Measurements from ENCODE around the gene SYT14. TPM values are rescaled to one million over a fixed set of nuclear protein-coding genes. Genes with fewer than 3 reads are reported as not detected.

The SYT14 gene
- polyA plus RNA-seq, 3 donors = not detected

GRCh38 chr1:209959623-209960022, 21.6 kb downstream of the SYT14 start:
- Mint-ChIP-seq H3K27me3 (ENCODE audit: low read depth in 3 of 3) (peaks cover 0 to 5% (median 3%) of the 10 kb centered on the region in 3 donors), H3K27ac (no peak overlapping the region), H3K9me3 (peaks cover 0 to 6% (median 5%) of the 10 kb centered on the region in 7 donors), H3K4me3 (no peak overlapping the region), H3K4me1 (no peaks in the 10 kb centered on the region), H3K36me3 (no peaks in the 10 kb centered on the region)
- Histone ChIP-seq H3K4me1 (ENCODE audit: control insufficient read depth in 1 of 2, insufficient read depth in 2 of 2, low read length in 2 of 2) (no peaks in the 10 kb centered on the region), H2AFZ (ENCODE audit: insufficient read depth, low read depth, low read length, poor library complexity, severe bottlenecking) (no peak overlapping the region), H4K20me1 (ENCODE audit: insufficient read depth, low read length) (no peaks in the 10 kb centered on the region), H3K27ac (ENCODE audit: low read depth in 1 of 2, low read length in 2 of 2) (no peak overlapping the region), H3K27me3 (ENCODE audit: control insufficient read depth in 2 of 2, insufficient read depth in 2 of 2, low read length in 2 of 2) (no peaks in the 10 kb centered on the region), H3K4me3 (replicated peaks in 1 of 3; ENCODE audit: low read depth in 2 of 3, low read length in 3 of 3) (no peak overlapping the region), H3K79me2 (ENCODE audit: insufficient read depth, low read length) (no peaks in the 10 kb centered on the region), H3K4me2 (replicated peaks; ENCODE audit: extremely low read depth, low read length, poor library complexity, severe bottlenecking) (no peak overlapping the region), H3K36me3 (replicated peaks in 1 of 2; ENCODE audit: control insufficient read depth in 1 of 2, insufficient read depth in 2 of 2, low read length in 2 of 2) (no peaks in the 10 kb centered on the region), H3K9ac (ENCODE audit: insufficient read depth, low read length, poor library complexity, severe bottlenecking) (no peak overlapping the region), H3K9me3 (replicated peaks in 1 of 2; ENCODE audit: control insufficient read depth in 1 of 2, insufficient read depth in 1 of 2, low read length in 2 of 2) (no peaks in the 10 kb centered on the region)
- TF ChIP-seq CTCF (IDR thresholded peaks at IDR 0.05) = no peak
- intact Hi-C loops (cut with micrococcal nuclease) = no loop called here
- DNase-seq = no peak
- no CpG with 5 or more reads among the region's 2 CpGs for WGBS (ENCODE audit: insufficient coverage)

GRCh38 chr1:209960926-209961325, 22.9 kb downstream of the SYT14 start:
- Mint-ChIP-seq H3K36me3 (no peaks in the 10 kb centered on the region), H3K27me3 (ENCODE audit: low read depth in 3 of 3) (peaks cover 0 to 5% (median 3%) of the 10 kb centered on the region in 3 donors), H3K9me3 (peaks cover 0 to 7% (median 0%) of the 10 kb centered on the region in 7 donors), H3K4me3 (no peak overlapping the region), H3K27ac (no peak overlapping the region), H3K4me1 (no peaks in the 10 kb centered on the region)
- intact Hi-C loops (cut with micrococcal nuclease) = no loop called here
- Histone ChIP-seq H4K20me1 (ENCODE audit: insufficient read depth, low read length) (no peaks in the 10 kb centered on the region), H3K4me3 (replicated peaks in 1 of 3; ENCODE audit: low read depth in 2 of 3, low read length in 3 of 3) (no peak overlapping the region), H3K9me3 (replicated peaks in 1 of 2; ENCODE audit: control insufficient read depth in 1 of 2, insufficient read depth in 1 of 2, low read length in 2 of 2) (no peaks in the 10 kb centered on the region), H3K79me2 (ENCODE audit: insufficient read depth, low read length) (no peaks in the 10 kb centered on the region), H3K4me2 (replicated peaks; ENCODE audit: extremely low read depth, low read length, poor library complexity, severe bottlenecking) (no peak overlapping the region), H2AFZ (ENCODE audit: insufficient read depth, low read depth, low read length, poor library complexity, severe bottlenecking) (no peak overlapping the region), H3K36me3 (replicated peaks in 1 of 2; ENCODE audit: control insufficient read depth in 1 of 2, insufficient read depth in 2 of 2, low read length in 2 of 2) (no peaks in the 10 kb centered on the region), H3K27me3 (ENCODE audit: control insufficient read depth in 2 of 2, insufficient read depth in 2 of 2, low read length in 2 of 2) (no peaks in the 10 kb centered on the region), H3K4me1 (ENCODE audit: control insufficient read depth in 1 of 2, insufficient read depth in 2 of 2, low read length in 2 of 2) (no peaks in the 10 kb centered on the region), H3K27ac (ENCODE audit: low read depth in 1 of 2, low read length in 2 of 2) (no peak overlapping the region), H3K9ac (ENCODE audit: insufficient read depth, low read length, poor library complexity, severe bottlenecking) (no peak overlapping the region)
- no peak for TF ChIP-seq CTCF (IDR thresholded peaks at IDR 0.05)
- WGBS (ENCODE audit: insufficient coverage) = no CpG with 5 or more reads among the region's 2 CpGs
- no peak for DNase-seq

All from CD14-positive monocyte (primary cell).